Measurements from ENCODE around the gene FAM43B. TPM values are rescaled to one million over a fixed set of nuclear protein-coding genes. Genes with fewer than 3 reads are reported as not detected.
"Not testable (repeated sequence)": the region's sequence is repeated elsewhere in the genome, so short reads cannot be mapped to it uniquely, and the experiment has no call there.

The FAM43B gene
- total RNA-seq, 6 donors from 2014 or later: 0.23 to 1.2 (median 0.30) TPM; not detected in 3

GRCh38 chr1:20508411-20508771 is 44.0 kb upstream of the FAM43B start:
- peak overlapping the region; percentile 83 to 94 (median 89) for H3K27ac ChIP-seq
- TF ChIP-seq EP300 (IDR thresholded peaks at IDR 0.05) (no peak), POLR2AphosphoS5 (IDR thresholded peaks at IDR 0.05) (no peak), POLR2A (IDR thresholded peaks at IDR 0.05) (no peak), CTCF (IDR thresholded peaks at IDR 0.05) (no peak)
- ATAC-seq (ENCODE audit: low FRiP score in 2 of 2): no peak

GRCh38 chr1:20511518-20512428 is 40.6 kb upstream of the FAM43B start:
- ATAC-seq (ENCODE audit: low FRiP score in 2 of 2): no peak
- TF ChIP-seq EP300 (IDR thresholded peaks at IDR 0.05): no peak
- TF ChIP-seq POLR2AphosphoS5 (IDR thresholded peaks at IDR 0.05): no peak
- no peak for TF ChIP-seq POLR2A (IDR thresholded peaks at IDR 0.05)
- TF ChIP-seq CTCF (IDR thresholded peaks at IDR 0.05): no peak
- Histone ChIP-seq H3K27me3 (no peaks in the 10 kb centered on the region), H3K4me3 (no peak overlapping the region), H3K36me3 (no peaks in the 10 kb centered on the region), H3K4me1 (peaks cover 6 to 14% (median 12%) of the 10 kb centered on the region in 4 donors), H3K27ac (no peak overlapping the region), H3K9me3 (no peaks in the 10 kb centered on the region)
- WGBS, 2 donors: 50 to 60% methylated on average over 6 of the region's 6 CpGs
- DNase-seq: no peak

More at GRCh38 chr1:20508411-20508771, 44.0 kb upstream of the FAM43B start:
- no peak for DNase-seq
- H3K9me3 ChIP-seq: no peaks in the 10 kb centered on the region
- WGBS, 2 donors: 64 to 66% methylated on average over 5 of the region's 5 CpGs
- H3K4me1 ChIP-seq: peaks cover 16 to 38% (median 24%) of the 10 kb centered on the region in 4 donors
- H3K4me3 ChIP-seq: peak overlapping the region; percentile 83 to 99 (median 96)
- no peaks in the 10 kb centered on the region for H3K27me3 ChIP-seq
- peaks cover 0 to 5% (median 0%) of the 10 kb centered on the region in 4 donors for H3K36me3 ChIP-seq

DNA sequence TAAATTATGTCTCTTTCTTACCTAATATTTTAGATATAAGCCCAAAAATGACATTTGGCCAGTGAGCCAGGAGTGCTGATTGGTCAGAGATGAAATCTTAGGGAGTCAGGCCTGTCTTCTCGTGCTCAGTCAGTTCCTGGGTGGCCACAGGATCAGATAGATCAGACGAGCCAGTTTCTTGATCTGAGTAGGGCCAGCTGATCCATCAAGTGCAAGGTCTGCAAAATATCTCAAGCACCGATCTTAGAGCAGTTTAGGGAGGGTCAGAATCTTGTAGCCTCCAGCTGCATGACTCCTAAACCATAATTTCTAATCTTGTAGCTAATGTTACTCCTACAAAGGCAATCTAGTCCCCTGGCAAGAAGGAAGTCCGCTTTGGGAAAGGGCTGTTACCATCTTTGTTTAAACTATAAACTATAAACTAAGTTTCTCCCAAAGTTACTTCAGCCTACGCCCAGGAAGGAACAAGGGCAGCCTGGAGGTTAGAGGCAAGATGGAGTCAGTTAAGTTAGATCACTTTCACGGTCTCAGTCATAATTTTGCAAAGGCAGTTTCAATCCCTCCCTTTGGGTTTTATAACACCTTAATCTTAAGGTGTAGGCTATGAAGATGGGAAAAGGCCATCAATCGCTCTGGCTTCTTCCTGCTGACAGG is 32.6 kb upstream of the FAM43B start:
- H3K27me3 ChIP-seq; H3K4me1 ChIP-seq; ATAC-seq (ENCODE audit: low FRiP score in 2 of 2); H3K27ac ChIP-seq; H3K36me3 ChIP-seq; H3K9me3 ChIP-seq; DNase-seq; H3K4me3 ChIP-seq: not testable (repeated sequence)
- 45 to 46% methylated on average over 6 to 7 of the region's 7 CpGs for WGBS, 2 donors

- no peaks in the 10 kb centered on the region for H3K9me3 ChIP-seq
- peaks cover 0 to 6% (median 0%) of the 10 kb centered on the region in 4 donors for H3K4me1 ChIP-seq
- H3K27me3 ChIP-seq: no peaks in the 10 kb centered on the region
- DNase-seq: peak in 1 of 2 donors; percentile 57
- 8 to 24% methylated on average over 14 to 17 of the region's 17 CpGs for WGBS, 2 donors
- H3K4me3 ChIP-seq: no peak overlapping the region
- ATAC-seq (ENCODE audit: low FRiP score in 2 of 2): peak; percentile 37 to 89
- H3K27ac ChIP-seq: no peak overlapping the region
- no peaks in the 10 kb centered on the region for H3K36me3 ChIP-seq
- peak; percentile 72 to 88 (median 80) for TF ChIP-seq CTCF (IDR thresholded peaks at IDR 0.05)
- no peak for TF ChIP-seq EP300 (IDR thresholded peaks at IDR 0.05)
Observed at GRCh38 chr1:20521960-20522861, 30.2 kb upstream of the FAM43B start.

GRCh38 chr1:20526267-20526666 is 26.1 kb upstream of the FAM43B start:
- Histone ChIP-seq H3K4me1 (peaks cover 0 to 6% (median 0%) of the 10 kb centered on the region in 4 donors), H3K27me3 (no peaks in the 10 kb centered on the region), H3K36me3 (no peaks in the 10 kb centered on the region), H3K9me3 (no peaks in the 10 kb centered on the region), H3K4me3 (no peak overlapping the region), H3K27ac (no peak overlapping the region)
- TF ChIP-seq EP300 (IDR thresholded peaks at IDR 0.05) (no peak), POLR2AphosphoS5 (IDR thresholded peaks at IDR 0.05) (no peak), POLR2A (IDR thresholded peaks at IDR 0.05) (no peak), CTCF (IDR thresholded peaks at IDR 0.05) (no peak)
- no peak for ATAC-seq (ENCODE audit: low FRiP score in 2 of 2)
- WGBS, 2 donors: 82 to 92% methylated on average over 6 of the region's 6 CpGs
- DNase-seq: no peak

All from upper lobe of left lung (tissue), 6 donors.